Measurements from ENCODE around the gene C19orf25. TPM values are rescaled to one million over a fixed set of nuclear protein-coding genes. Genes with fewer than 3 reads are reported as not detected.

Gene C19orf25
- total and polyA plus RNA-seq, 9 of the 15 experiments (the other 6 are each of a cell fraction or from before 2014, with no cell fraction given), result 0.79 to 96.0 (median 36.1) TPM

DNA sequence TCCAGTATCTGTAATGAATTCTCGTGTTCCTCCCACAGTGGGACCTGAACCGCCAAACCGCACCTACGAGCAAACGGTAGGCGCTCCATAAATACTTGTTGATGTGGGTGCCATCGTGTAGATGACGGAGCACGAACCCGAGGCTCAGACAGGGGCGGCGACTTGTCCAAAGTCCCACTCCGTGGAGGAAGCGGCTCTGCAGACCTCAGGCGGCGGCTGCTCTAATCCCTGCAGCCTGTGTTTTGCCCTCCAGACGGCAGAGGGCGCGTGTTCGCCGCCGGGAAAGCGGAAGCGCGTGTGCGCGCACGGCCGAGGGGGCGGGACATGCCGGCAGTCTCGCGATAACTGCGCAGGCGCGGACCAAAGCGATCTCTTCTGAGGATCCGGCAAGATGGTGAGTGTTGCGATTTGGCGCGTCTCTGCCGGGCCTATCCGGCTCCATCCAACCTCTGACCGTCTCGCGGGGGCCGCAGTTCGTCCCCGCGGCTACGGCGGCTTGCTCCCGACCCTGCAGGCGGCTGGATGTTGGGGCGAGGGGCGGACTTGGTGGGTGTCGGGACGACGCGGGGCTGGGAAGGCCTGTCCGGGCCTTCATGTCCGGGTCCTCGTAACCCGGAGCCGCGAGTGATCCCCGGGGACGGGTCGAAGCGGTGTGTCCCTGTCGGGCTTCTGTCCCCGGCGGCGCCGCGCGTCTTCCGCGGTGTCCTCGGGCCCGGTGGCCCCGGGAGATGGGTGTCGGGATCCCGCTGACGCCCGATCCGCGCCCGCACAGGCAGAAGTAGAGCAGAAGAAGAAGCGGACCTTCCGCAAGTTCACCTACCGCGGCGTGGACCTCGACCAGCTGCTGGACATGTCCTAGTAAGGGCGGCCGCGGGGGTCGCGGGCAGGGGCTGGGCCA lies 40.7 kb downstream of the C19orf25 start, which contains the start of gene RPS15 (continued):
- no peak for TF ChIP-seq RHOXF2B (CRISPR knock-in tag; conservative IDR thresholded peaks at IDR 0.05)
- peak; percentile 80 for TF ChIP-seq ZKSCAN8 (CRISPR knock-in tag; IDR thresholded peaks at IDR 0.05)
- TF ChIP-seq SRF (CRISPR knock-in tag; IDR thresholded peaks at IDR 0.05), result peak in 1 of 2 experiments; percentile 62; a peak in 1 of 4 replicates
- TF ChIP-seq RBFOX2 (IDR thresholded peaks at IDR 0.05; ENCODE audit: low read depth, low read length), result peak; percentile 100
- TF ChIP-seq FOXP1 (CRISPR knock-in tag; IDR thresholded peaks at IDR 0.05), result peak; percentile 86; the same call in 1 of the 2 replicates
- TF ChIP-seq JUNB (CRISPR knock-in tag; conservative IDR thresholded peaks at IDR 0.05), result no peak
- TF ChIP-seq L3MBTL2 (IDR thresholded peaks at IDR 0.05), result peak; percentile 78
- no peak; the same call in 1 of the 2 replicates for TF ChIP-seq ZNF12 (CRISPR knock-in tag; IDR thresholded peaks at IDR 0.05)
- TF ChIP-seq TCF7 (IDR thresholded peaks at IDR 0.05; ENCODE audit: borderline replicate concordance), result peak; percentile 21; the same call in 1 of the 2 replicates
- TF ChIP-seq, protein P1, sequence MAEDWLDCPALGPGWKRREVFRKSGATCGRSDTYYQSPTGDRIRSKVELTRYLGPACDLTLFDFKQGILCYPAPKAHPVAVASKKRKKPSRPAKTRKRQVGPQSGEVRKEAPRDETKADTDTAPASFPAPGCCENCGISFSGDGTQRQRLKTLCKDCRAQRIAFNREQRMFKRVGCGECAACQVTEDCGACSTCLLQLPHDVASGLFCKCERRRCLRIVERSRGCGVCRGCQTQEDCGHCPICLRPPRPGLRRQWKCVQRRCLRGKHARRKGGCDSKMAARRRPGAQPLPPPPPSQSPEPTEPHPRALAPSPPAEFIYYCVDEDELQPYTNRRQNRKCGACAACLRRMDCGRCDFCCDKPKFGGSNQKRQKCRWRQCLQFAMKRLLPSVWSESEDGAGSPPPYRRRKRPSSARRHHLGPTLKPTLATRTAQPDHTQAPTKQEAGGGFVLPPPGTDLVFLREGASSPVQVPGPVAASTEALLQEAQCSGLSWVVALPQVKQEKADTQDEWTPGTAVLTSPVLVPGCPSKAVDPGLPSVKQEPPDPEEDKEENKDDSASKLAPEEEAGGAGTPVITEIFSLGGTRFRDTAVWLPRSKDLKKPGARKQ (CRISPR knock-in tag; IDR thresholded peaks at IDR 0.05), result no peak
- TF ChIP-seq, protein P2, sequence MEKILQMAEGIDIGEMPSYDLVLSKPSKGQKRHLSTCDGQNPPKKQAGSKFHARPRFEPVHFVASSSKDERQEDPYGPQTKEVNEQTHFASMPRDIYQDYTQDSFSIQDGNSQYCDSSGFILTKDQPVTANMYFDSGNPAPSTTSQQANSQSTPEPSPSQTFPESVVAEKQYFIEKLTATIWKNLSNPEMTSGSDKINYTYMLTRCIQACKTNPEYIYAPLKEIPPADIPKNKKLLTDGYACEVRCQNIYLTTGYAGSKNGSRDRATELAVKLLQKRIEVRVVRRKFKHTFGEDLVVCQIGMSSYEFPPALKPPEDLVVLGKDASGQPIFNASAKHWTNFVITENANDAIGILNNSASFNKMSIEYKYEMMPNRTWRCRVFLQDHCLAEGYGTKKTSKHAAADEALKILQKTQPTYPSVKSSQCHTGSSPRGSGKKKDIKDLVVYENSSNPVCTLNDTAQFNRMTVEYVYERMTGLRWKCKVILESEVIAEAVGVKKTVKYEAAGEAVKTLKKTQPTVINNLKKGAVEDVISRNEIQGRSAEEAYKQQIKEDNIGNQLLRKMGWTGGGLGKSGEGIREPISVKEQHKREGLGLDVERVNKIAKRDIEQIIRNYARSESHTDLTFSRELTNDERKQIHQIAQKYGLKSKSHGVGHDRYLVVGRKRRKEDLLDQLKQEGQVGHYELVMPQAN (IDR thresholded peaks at IDR 0.05; ENCODE audit: borderline replicate concordance), result peak; percentile 85
- TF ChIP-seq CHD1 (IDR thresholded peaks at IDR 0.05; ENCODE audit: low read length), result peak; percentile 93
- peak; percentile 66; the same call in 1 of the 2 replicates for TF ChIP-seq ZBED1 (IDR thresholded peaks at IDR 0.05)
- peak; percentile 47; the same call in 1 of the 2 replicates for TF ChIP-seq ARID1B (IDR thresholded peaks at IDR 0.05)
- TF ChIP-seq ZFX (CRISPR knock-in tag; IDR thresholded peaks at IDR 0.05), result peak; percentile 100
- TF ChIP-seq, protein P3, sequence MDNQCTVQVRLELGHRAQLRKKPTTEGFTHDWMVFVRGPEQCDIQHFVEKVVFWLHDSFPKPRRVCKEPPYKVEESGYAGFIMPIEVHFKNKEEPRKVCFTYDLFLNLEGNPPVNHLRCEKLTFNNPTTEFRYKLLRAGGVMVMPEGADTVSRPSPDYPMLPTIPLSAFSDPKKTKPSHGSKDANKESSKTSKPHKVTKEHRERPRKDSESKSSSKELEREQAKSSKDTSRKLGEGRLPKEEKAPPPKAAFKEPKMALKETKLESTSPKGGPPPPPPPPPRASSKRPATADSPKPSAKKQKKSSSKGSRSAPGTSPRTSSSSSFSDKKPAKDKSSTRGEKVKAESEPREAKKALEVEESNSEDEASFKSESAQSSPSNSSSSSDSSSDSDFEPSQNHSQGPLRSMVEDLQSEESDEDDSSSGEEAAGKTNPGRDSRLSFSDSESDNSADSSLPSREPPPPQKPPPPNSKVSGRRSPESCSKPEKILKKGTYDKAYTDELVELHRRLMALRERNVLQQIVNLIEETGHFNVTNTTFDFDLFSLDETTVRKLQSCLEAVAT (IDR thresholded peaks at IDR 0.05), result peak; percentile 60 to 83; a peak in 3 of 4 replicates
- peak; percentile 35; the same call in 1 of the 2 replicates for TF ChIP-seq NCOA1 (IDR thresholded peaks at IDR 0.05; ENCODE audit: low read depth)
- TF ChIP-seq PML (IDR thresholded peaks at IDR 0.05; ENCODE audit: low read length), result peak; percentile 86; the same call in 1 of the 2 replicates
- TF ChIP-seq EGR1 (conservative IDR thresholded peaks at IDR 0.05), result peak; percentile 66
- TF ChIP-seq XRCC5 (IDR thresholded peaks at IDR 0.05; ENCODE audit: low read depth, low read length), result peak; percentile 93; the same call in 1 of the 2 replicates
- peak; percentile 96 for TF ChIP-seq MTA3 (IDR thresholded peaks at IDR 0.05; ENCODE audit: borderline replicate concordance)

Data from K562 (cell line).